ENCODE data around the gene WDR31.

The WDR31 gene

GRCh38 chr9:113290052-113290607 is 49.9 kb downstream of the WDR31 start:
- no peak for DNase-seq

GRCh38 chr9:113289091-113289490 is 51.0 kb downstream of the WDR31 start:
- DNase-seq = no peak

GRCh38 chr9:113281356-113281755 is 58.7 kb downstream of the WDR31 start:
- no peak for DNase-seq

GRCh38 chr9:113278840-113279239 is 61.2 kb downstream of the WDR31 start:
- no peak for DNase-seq

GRCh38 chr9:113275157-113276131 is 64.6 kb downstream of the WDR31 start, which contains the start of the genes CDC26 and PRPF4:
TSS of gene CDC26 (minus strand) at chr9:113275572. CDS start at chr9:113272507, 3,065 bp downstream.
TSS of gene PRPF4 (plus strand) at chr9:113275658. CDS start at chr9:113275744, 86 bp downstream.
- peak; percentile 96 for DNase-seq

- no peak for DNase-seq
Measured at GRCh38 chr9:113274474-113275156, 65.5 kb downstream of the WDR31 start.

GRCh38 chr9:113269871-113270270 is 70.2 kb downstream of the WDR31 start:
- no peak for DNase-seq

GRCh38 chr9:113269355-113269754 is 70.7 kb downstream of the WDR31 start:
- DNase-seq = no peak

GRCh38 chr9:113267911-113268566 is 72.0 kb downstream of the WDR31 start:
- no peak for DNase-seq

GRCh38 chr9:113266174-113266573 is 73.9 kb downstream of the WDR31 start:
- DNase-seq = no peak
